ENCODE results near the gene DDX28. TPM values are rescaled to one million over a fixed set of nuclear protein-coding genes. Genes with fewer than 3 reads are reported as not detected.

The DDX28 gene
- total RNA-seq, 1 donor from 2014 or later, result 13.3 TPM

DNA sequence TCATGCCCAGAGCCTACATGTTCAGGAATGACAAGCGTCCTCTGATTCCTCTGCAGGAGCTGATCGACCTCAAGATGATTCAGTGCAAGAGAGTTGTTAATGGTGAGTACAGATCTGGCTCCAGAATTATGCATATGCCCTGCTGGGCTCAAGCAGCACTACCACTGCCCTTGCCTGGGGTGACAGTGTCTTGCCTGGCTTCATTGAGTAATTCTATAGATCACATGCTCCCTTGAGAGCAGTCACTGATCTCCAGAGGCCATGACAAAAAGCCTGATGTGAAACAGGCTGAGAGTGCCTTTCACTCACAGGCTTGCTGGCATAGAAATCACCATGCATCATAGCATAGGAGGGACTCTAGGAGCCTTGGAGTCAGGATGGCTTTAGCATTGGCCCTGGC is 26.4 kb upstream of the DDX28 start:
- no peaks in the 10 kb centered on the region for H3K9me3 Mint-ChIP-seq
- no peaks in the 10 kb centered on the region for H3K27me3 Mint-ChIP-seq (ENCODE audit: low read depth)
- H3K36me3 Mint-ChIP-seq (ENCODE audit: low read depth), result peaks cover 7% of the 10 kb centered on the region
- H3K4me1 Mint-ChIP-seq, result no peaks in the 10 kb centered on the region
- no peak overlapping the region for H3K27ac Mint-ChIP-seq (ENCODE audit: unreplicated experiment)
- DNase-seq (ENCODE audit: low read depth, low spot score), result no peak
- TF ChIP-seq, protein P1, sequence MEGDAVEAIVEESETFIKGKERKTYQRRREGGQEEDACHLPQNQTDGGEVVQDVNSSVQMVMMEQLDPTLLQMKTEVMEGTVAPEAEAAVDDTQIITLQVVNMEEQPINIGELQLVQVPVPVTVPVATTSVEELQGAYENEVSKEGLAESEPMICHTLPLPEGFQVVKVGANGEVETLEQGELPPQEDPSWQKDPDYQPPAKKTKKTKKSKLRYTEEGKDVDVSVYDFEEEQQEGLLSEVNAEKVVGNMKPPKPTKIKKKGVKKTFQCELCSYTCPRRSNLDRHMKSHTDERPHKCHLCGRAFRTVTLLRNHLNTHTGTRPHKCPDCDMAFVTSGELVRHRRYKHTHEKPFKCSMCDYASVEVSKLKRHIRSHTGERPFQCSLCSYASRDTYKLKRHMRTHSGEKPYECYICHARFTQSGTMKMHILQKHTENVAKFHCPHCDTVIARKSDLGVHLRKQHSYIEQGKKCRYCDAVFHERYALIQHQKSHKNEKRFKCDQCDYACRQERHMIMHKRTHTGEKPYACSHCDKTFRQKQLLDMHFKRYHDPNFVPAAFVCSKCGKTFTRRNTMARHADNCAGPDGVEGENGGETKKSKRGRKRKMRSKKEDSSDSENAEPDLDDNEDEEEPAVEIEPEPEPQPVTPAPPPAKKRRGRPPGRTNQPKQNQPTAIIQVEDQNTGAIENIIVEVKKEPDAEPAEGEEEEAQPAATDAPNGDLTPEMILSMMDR (conservative IDR thresholded peaks at IDR 0.05), result no peak
- no peak overlapping the region for H3K4me3 Mint-ChIP-seq

DNA sequence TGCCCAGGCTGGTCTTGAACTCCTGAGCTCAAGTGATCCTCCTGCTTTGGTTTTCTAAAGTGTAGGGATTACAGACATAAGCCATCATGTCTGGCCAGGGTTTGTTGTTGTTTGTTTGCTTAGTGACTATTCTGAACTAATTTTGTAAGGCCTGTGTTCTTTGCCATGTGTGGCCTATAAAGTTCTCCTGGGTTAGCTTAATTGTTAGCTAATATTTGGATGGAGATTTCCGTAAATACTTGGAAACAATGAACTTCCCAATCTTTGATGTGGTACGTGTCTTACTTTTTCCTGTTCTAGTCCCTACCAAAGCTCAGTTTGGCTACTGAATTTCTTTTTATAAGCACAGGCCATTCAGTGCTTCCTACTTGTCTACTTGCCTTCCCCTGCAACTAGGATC is 25.0 kb upstream of the DDX28 start:
- Mint-ChIP-seq H3K9me3 (no peaks in the 10 kb centered on the region), H3K4me3 (no peak overlapping the region), H3K27me3 (ENCODE audit: low read depth) (no peaks in the 10 kb centered on the region), H3K27ac (ENCODE audit: unreplicated experiment) (no peak overlapping the region), H3K36me3 (ENCODE audit: low read depth) (peaks cover 3% of the 10 kb centered on the region), H3K4me1 (no peaks in the 10 kb centered on the region)
- DNase-seq (ENCODE audit: low read depth, low spot score), result no peak
- TF ChIP-seq, protein P1 (conservative IDR thresholded peaks at IDR 0.05), result no peak

DNA sequence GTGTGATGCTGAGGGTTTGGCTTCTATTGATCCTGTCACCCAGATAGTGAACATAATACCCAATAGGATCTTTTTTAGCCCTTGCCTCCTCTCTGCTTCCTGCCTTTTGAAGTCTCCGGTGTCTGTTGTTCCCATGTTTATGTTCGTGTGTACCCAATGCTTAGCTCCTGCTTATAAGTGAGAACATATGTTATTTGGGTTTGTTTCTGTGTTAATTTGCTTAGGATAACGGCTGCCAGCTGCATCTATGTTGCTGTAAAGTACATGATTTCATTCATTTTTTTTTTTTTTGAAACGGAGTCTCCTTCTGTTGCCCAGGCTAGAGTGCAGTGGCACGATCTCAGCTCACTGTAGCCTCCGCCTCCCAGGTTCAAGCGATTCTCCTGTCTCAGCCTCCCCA is 23.1 kb upstream of the DDX28 start:
- no peak overlapping the region for H3K4me3 Mint-ChIP-seq
- no peaks in the 10 kb centered on the region for H3K27me3 Mint-ChIP-seq (ENCODE audit: low read depth)
- no peak overlapping the region for H3K27ac Mint-ChIP-seq (ENCODE audit: unreplicated experiment)
- H3K4me1 Mint-ChIP-seq, result no peaks in the 10 kb centered on the region
- H3K9me3 Mint-ChIP-seq, result no peaks in the 10 kb centered on the region
- peaks cover 3% of the 10 kb centered on the region for H3K36me3 Mint-ChIP-seq (ENCODE audit: low read depth)
- no peak for DNase-seq (ENCODE audit: low read depth, low spot score)
- TF ChIP-seq, protein P1 (conservative IDR thresholded peaks at IDR 0.05), result no peak

DNA sequence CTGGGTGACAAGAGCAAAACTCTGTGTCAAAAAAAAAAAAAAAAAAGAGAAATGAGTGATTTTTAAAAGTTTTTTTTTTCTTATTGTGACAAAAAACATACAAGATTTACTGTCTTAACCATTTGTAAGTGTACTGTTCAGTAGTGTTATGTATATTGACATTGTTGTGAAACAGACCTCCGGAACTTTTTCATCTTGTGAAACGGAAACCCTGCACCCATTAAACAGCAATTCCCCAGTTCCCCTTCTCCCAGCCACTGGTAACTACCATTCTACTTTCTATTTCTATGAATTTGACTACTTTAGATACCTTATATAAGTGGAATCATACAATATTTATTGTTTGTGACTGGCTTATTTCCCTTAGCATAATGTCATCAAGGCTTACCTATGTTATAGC is 18.8 kb upstream of the DDX28 start:
- Mint-ChIP-seq H3K4me1 (no peaks in the 10 kb centered on the region), H3K9me3 (no peaks in the 10 kb centered on the region), H3K36me3 (ENCODE audit: low read depth) (peaks cover 6% of the 10 kb centered on the region), H3K27ac (ENCODE audit: unreplicated experiment) (no peak overlapping the region), H3K27me3 (ENCODE audit: low read depth) (no peaks in the 10 kb centered on the region), H3K4me3 (no peak overlapping the region)
- DNase-seq (ENCODE audit: low read depth, low spot score), result no peak
- TF ChIP-seq, protein P1 (conservative IDR thresholded peaks at IDR 0.05), result no peak

DNA sequence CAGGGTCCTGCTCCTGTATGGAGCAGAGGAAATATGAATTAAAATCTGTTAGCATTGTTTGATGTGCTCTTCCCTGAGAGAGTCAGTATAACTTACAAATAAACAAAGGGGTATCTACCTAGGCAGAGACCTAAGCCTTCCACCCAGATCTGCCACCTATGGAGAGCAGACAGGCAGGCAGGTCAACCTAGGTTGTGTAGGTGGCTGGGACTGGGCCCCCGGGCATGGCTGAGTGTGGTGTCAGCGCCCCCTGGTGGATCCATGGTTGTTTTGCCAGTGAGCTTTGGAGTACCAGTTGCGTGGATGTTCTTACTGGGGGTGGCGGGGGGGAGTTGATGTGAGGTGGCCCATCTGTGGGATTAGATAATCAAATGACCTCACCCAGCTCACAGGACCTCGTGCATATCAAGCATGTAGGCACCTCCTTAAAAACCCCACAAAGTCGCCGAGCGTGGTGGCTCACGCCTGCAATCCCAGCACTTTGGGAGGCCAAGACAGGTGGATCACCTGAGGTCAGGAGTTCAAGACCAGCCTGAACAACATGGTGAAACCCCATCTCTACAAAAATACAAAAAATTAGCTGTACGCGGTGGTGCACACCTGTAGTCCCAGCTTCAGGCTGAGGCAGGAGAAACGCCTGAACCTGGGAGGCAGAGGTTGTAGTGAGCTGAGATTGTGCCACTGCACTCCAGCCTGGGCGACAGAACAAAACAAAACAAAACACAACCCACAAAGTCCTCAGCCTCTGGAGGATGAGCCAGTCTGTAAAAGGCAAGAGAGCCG is 17.7 kb upstream of the DDX28 start:
- TF ChIP-seq, protein P1 (conservative IDR thresholded peaks at IDR 0.05), result peak; percentile 83
- no peaks in the 10 kb centered on the region for H3K4me1 Mint-ChIP-seq

More for the DNA sequence above, 17.7 kb upstream of the DDX28 start:
- no peaks in the 10 kb centered on the region for H3K9me3 Mint-ChIP-seq
- H3K27me3 Mint-ChIP-seq (ENCODE audit: low read depth), result no peaks in the 10 kb centered on the region
- peaks cover 6% of the 10 kb centered on the region for H3K36me3 Mint-ChIP-seq (ENCODE audit: low read depth)
- DNase-seq (ENCODE audit: low read depth, low spot score), result peak; percentile 75
- no peak overlapping the region for H3K4me3 Mint-ChIP-seq
- H3K27ac Mint-ChIP-seq (ENCODE audit: unreplicated experiment), result no peak overlapping the region
